Panc1 (cell line): ENCODE results near the gene MS4A18.

Experiments
- POLR2AphosphoS5 ChIP-seq: IDR thresholded peaks from 2 replicates; pipeline ENCODE4 v1.6.1; 2012; ENCODE audit warnings: mild to moderate bottlenecking, low read depth, low read length, moderate library complexity
- TF ChIP-seq, protein P1 (sequence below): fragments of 450-650 bp; IDR thresholded peaks from 2 replicates; pipeline ENCODE4 v1.5.1; 2017; ENCODE audit warnings: mild to moderate bottlenecking

GRCh38 chr11:60680455-60681119, 43.9 kb upstream of the MS4A18 start:
- TF ChIP-seq, protein P1, sequence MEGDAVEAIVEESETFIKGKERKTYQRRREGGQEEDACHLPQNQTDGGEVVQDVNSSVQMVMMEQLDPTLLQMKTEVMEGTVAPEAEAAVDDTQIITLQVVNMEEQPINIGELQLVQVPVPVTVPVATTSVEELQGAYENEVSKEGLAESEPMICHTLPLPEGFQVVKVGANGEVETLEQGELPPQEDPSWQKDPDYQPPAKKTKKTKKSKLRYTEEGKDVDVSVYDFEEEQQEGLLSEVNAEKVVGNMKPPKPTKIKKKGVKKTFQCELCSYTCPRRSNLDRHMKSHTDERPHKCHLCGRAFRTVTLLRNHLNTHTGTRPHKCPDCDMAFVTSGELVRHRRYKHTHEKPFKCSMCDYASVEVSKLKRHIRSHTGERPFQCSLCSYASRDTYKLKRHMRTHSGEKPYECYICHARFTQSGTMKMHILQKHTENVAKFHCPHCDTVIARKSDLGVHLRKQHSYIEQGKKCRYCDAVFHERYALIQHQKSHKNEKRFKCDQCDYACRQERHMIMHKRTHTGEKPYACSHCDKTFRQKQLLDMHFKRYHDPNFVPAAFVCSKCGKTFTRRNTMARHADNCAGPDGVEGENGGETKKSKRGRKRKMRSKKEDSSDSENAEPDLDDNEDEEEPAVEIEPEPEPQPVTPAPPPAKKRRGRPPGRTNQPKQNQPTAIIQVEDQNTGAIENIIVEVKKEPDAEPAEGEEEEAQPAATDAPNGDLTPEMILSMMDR = no peak
- no peak for TF ChIP-seq POLR2AphosphoS5
